ENCODE results near the gene SEC14L5. TPM values are rescaled to one million over a fixed set of nuclear protein-coding genes. Genes with fewer than 3 reads are reported as not detected.

Gene SEC14L5
- total RNA-seq = under 0.01 and 0.29 TPM in 2 replicates

DNA sequence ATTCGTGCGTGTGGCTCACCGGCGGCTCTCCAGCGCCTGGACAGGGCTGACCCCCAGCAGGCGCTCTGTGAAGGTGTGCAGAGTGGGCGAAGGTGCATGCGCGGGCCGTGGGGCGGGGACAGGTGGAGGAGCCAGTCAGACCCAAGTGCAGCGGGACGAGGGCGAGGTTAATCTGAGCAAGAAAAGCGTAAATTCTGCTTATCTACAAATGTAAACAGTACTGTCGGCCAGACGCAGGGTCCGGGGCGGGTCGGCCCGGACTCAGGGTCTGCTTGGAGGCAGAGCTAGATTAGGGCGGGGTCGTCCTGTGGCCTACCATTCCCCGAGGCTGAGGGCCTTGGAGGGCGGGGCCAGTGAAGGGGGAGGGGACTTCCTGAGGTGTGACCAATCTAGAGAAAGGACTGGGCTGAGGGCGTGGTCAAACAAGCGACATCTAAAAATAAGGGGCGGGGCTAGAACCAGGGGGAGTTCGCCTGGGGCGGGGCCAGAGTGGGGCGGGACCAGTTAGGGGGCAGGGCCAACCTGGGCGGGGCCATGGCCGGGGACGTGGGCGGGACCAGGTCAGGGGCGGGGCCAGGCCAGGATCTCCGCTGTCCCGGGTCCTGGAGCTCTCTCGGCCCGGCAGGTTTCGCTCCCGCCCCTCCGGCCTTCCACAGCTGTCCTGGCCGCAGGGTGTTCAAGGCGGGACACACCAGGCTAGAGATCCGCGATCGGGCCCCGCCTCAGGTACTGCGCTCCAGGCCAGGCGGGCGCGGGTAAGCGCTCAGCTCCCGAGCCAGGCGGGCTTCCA lies at the start of gene SEC14L5:
Gene SEC14L5, plus strand, starts transcription at position 611 of the 790 bp plus-strand sequence. CDS start 994 bp downstream, outside the sequence.
- H3K4me3 ChIP-seq (ENCODE audit: insufficient read depth, low read length) = peak within 1 kb of the TSS; percentile 72
- no peaks in the 10 kb centered on the region for H3K79me2 ChIP-seq (ENCODE audit: insufficient read depth, low read length)
- peaks cover 15% of the 10 kb centered on the region for H3K27me3 ChIP-seq (ENCODE audit: insufficient read depth, low read length)
- no peaks in the 10 kb centered on the region for H4K20me1 ChIP-seq (ENCODE audit: insufficient read depth, low read length)
- H3K4me2 ChIP-seq (ENCODE audit: insufficient read depth, low read length) = peak within 1 kb of the TSS; percentile 84
- peaks cover 10% of the 10 kb centered on the region for H3K4me1 ChIP-seq (ENCODE audit: insufficient read depth, low read length)
- TF ChIP-seq CTCF (IDR thresholded peaks at IDR 0.05; ENCODE audit: extremely low read depth, low read depth, low read length) = no peak
- no peaks in the 10 kb centered on the region for H3K36me3 ChIP-seq (ENCODE audit: insufficient read depth, low read length)
- no peaks in the 10 kb centered on the region for H3K9me3 ChIP-seq (ENCODE audit: low read depth, low read length)
- H2AFZ ChIP-seq (ENCODE audit: low read length) = peak within 1 kb of the TSS; percentile 74
- no peak within 1 kb of the TSS for H3K27ac ChIP-seq (ENCODE audit: low read depth, low read length)
- peak; percentile 99 for DNase-seq (ENCODE audit: insufficient read length, low spot score, missing footprints)

DNA sequence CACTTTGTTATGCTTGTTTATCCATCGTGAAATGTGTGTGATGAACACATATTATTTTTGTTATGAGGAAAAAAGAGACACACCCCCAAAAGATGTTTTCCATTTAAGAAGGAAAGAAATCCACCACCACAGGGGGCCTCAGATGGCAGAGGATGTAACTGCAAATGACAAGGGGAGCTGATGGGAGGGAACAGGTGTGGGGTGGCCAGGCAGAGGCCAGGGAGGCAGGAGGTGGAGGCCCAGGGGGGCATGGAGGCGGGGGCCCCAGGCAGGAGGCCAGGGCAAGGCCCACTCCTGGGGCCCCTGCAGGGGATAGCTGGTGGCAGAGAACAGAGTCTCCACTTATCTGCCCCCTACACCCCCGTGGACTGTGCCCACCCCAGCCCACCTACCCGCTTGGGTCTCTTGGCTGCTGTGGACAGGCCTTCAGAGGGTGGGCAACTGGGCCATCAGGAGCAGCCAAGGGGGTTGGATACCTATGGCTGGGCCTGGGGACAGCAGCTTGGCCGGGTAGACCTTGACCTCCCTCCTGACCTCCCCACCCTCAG lies 49.2 kb upstream of the SEC14L5 start:
- Histone ChIP-seq H3K4me3 (ENCODE audit: insufficient read depth, low read length) (no peak overlapping the region), H3K4me2 (ENCODE audit: insufficient read depth, low read length) (no peak overlapping the region), H3K27me3 (ENCODE audit: insufficient read depth, low read length) (peaks cover 14% of the 10 kb centered on the region), H3K79me2 (ENCODE audit: insufficient read depth, low read length) (no peaks in the 10 kb centered on the region), H3K9me3 (ENCODE audit: low read depth, low read length) (no peaks in the 10 kb centered on the region), H2AFZ (ENCODE audit: low read length) (no peak overlapping the region), H3K27ac (ENCODE audit: low read depth, low read length) (no peak overlapping the region), H3K36me3 (ENCODE audit: insufficient read depth, low read length) (no peaks in the 10 kb centered on the region), H3K4me1 (ENCODE audit: insufficient read depth, low read length) (no peaks in the 10 kb centered on the region), H4K20me1 (ENCODE audit: insufficient read depth, low read length) (no peaks in the 10 kb centered on the region)
- DNase-seq (ENCODE audit: insufficient read length, low spot score, missing footprints) = peak; percentile 58
- TF ChIP-seq CTCF (IDR thresholded peaks at IDR 0.05; ENCODE audit: extremely low read depth, low read depth, low read length) = no peak

DNA sequence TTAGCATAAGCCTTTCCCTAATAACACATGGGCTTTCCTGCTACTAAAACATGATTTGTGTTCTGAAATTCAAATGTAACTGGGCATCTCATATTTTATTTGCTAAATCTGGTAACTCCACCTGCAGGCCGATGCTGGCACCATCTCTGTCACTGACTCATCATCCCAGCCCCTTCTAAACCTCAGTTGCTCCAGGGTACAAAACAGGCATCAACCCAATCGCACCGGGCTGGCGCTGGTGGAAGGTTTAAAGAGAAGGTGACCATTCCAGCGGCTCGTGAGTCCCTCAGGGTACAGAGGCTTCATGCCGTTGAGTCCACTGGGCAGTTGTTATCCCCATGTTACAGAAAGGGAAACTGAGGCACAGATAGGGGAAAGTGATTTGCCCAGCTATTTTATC lies 48.3 kb upstream of the SEC14L5 start:
- no peak overlapping the region for H3K4me2 ChIP-seq (ENCODE audit: insufficient read depth, low read length)
- H3K79me2 ChIP-seq (ENCODE audit: insufficient read depth, low read length) = no peaks in the 10 kb centered on the region
- H3K4me3 ChIP-seq (ENCODE audit: insufficient read depth, low read length) = no peak overlapping the region
- H3K27me3 ChIP-seq (ENCODE audit: insufficient read depth, low read length) = peaks cover 5% of the 10 kb centered on the region
- TF ChIP-seq CTCF (IDR thresholded peaks at IDR 0.05; ENCODE audit: extremely low read depth, low read depth, low read length) = no peak
- no peaks in the 10 kb centered on the region for H3K36me3 ChIP-seq (ENCODE audit: insufficient read depth, low read length)
- H2AFZ ChIP-seq (ENCODE audit: low read length) = no peak overlapping the region
- no peak overlapping the region for H3K27ac ChIP-seq (ENCODE audit: low read depth, low read length)
- DNase-seq (ENCODE audit: insufficient read length, low spot score, missing footprints) = no peak
- H4K20me1 ChIP-seq (ENCODE audit: insufficient read depth, low read length) = no peaks in the 10 kb centered on the region
- no peaks in the 10 kb centered on the region for H3K9me3 ChIP-seq (ENCODE audit: low read depth, low read length)
- peaks cover under 1% of the 10 kb centered on the region for H3K4me1 ChIP-seq (ENCODE audit: insufficient read depth, low read length)

DNA sequence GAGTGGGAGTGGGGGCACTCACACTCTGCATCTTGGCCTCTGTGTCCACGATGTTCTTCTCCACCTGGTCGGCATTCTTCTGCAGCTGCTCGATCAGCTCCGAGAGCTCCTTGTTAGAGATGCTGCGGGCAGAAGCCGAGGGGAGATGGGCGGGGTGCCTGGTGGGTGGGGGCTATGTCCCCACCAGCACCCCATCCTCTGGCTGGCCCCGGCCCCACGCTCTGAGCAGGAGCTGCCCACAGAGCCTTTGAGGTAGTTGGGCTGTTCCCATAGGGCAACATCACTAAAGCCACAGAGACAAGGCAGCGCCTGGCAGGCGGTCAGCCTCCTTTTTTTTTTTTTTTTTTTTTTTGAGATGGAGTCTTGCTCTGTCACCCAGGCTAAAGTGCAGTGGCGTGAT lies 47.3 kb upstream of the SEC14L5 start:
- Histone ChIP-seq H4K20me1 (ENCODE audit: insufficient read depth, low read length) (no peaks in the 10 kb centered on the region), H3K4me1 (ENCODE audit: insufficient read depth, low read length) (peaks cover 10% of the 10 kb centered on the region), H3K27me3 (ENCODE audit: insufficient read depth, low read length) (no peaks in the 10 kb centered on the region), H3K4me3 (ENCODE audit: insufficient read depth, low read length) (no peak overlapping the region), H3K36me3 (ENCODE audit: insufficient read depth, low read length) (no peaks in the 10 kb centered on the region), H3K9me3 (ENCODE audit: low read depth, low read length) (no peaks in the 10 kb centered on the region), H2AFZ (ENCODE audit: low read length) (no peak overlapping the region), H3K4me2 (ENCODE audit: insufficient read depth, low read length) (no peak overlapping the region), H3K79me2 (ENCODE audit: insufficient read depth, low read length) (no peaks in the 10 kb centered on the region), H3K27ac (ENCODE audit: low read depth, low read length) (no peak overlapping the region)
- TF ChIP-seq CTCF (IDR thresholded peaks at IDR 0.05; ENCODE audit: extremely low read depth, low read depth, low read length) = no peak
- peak; percentile 55 for DNase-seq (ENCODE audit: insufficient read length, low spot score, missing footprints)

Measured in osteoblast (primary cell).